22Rv1 (cell line): ENCODE results near the gene WIZ.

Experiments used
- H3K27ac ChIP-seq: fragments of 450-650 bp; 2 replicates; pipeline ENCODE4 v1.5.1; 2017
- ZFX ChIP-seq: fragments of 450-650 bp; IDR thresholded peaks from 2 replicates; pipeline ENCODE4 v1.6.1; 2017; ENCODE audit warnings: antibody characterized with exemption, borderline replicate concordance
- TF ChIP-seq, protein P1 (sequence below): fragments of 450-650 bp; IDR thresholded peaks from 2 replicates; pipeline ENCODE4 v1.5.1; 2017; ENCODE audit warnings: mild to moderate bottlenecking

WIZ gene

DNA sequence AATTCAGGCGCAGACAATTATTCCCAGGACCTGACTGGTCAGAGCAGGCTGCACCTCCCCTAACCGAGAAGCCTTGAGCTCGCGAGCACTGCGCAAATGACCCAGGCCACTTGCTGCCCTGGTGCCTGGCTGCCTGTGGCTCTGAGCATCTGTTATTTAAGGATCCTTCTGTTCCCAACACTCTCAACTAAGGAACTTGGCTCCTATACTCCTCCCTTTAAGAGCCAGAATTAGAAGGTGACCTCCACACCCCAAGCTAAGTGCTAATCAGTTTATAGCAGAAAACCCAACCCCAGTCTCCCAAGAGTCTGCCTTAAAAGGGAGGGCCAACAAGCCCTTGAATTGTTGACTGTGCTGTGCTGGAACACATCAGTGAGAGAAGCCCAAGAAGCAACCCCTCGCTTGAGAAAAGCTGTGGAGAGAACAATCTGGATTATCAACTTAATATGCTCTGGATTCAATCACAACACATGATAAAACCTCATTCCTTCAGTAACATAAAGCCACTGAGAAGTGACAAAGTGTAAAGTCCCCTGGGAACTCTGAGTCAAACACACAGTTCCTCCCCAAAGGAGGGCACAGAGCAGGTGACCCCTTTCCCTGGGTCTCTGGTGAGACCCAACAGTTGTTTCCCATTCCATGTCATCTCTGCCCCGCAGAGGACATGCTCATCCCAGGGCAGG, 45.5 kb downstream of the WIZ start:
- TF ChIP-seq, protein P1, sequence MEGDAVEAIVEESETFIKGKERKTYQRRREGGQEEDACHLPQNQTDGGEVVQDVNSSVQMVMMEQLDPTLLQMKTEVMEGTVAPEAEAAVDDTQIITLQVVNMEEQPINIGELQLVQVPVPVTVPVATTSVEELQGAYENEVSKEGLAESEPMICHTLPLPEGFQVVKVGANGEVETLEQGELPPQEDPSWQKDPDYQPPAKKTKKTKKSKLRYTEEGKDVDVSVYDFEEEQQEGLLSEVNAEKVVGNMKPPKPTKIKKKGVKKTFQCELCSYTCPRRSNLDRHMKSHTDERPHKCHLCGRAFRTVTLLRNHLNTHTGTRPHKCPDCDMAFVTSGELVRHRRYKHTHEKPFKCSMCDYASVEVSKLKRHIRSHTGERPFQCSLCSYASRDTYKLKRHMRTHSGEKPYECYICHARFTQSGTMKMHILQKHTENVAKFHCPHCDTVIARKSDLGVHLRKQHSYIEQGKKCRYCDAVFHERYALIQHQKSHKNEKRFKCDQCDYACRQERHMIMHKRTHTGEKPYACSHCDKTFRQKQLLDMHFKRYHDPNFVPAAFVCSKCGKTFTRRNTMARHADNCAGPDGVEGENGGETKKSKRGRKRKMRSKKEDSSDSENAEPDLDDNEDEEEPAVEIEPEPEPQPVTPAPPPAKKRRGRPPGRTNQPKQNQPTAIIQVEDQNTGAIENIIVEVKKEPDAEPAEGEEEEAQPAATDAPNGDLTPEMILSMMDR: no peak
- TF ChIP-seq ZFX: no peak
- H3K27ac ChIP-seq: no peak overlapping the region

DNA sequence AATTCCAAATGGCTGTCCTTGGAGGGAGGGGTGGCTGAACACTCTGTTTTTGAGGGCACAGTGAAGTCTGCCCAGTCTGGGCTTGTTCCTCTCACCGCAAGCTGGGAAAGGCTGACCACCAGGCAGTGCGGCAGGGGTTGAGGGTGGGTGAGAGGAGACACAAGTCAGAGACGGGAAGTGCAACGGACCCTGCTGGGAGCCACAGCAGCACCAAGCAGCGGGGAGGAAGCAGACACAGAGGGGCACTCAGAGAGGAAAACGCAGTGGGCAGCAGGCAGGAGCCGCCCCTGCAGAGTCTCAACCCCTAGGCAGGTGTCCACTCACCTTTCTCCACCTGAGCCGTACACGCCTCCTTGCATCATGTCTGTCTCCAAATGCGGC, 46.6 kb downstream of the WIZ start:
- H3K27ac ChIP-seq: no peak overlapping the region

DNA sequence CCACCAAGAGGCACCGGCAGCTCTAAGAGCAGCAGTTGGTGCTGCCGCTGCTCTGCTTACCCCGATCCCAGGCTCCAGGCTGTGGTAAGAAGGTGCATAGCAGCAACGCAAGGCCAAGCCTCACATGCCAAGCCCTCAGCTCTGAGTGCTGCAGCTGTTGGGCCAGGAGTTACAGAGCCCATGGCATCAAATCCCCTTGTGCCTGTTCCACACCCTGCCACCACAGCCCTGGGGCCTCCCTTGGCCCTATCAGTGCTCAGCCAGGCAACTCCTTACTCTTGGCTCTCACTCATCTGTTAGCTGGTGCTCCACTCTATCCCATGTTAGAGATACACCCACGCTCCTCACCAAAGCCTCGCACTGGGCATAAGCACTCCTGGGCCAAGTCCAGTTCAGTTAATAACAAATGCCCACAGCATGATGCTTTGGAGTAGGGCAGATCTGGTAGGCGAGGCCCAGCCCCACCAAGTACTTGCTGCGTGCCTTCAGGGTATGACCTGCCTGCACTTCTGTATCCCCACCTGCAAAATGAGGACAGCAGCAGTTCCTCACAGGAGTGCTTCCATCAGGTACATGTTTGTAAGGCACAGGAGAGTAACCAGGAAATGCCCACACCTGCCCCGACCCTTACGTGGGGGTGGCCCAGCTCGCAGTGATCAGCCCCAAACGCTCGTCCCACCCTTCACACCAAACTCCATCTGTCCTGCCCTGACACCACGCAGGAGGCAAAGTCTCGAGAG, 47.2 kb downstream of the WIZ start:
- TF ChIP-seq, protein P1: no peak
- TF ChIP-seq ZFX: no peak
- no peak overlapping the region for H3K27ac ChIP-seq

More for the DNA sequence above, 46.6 kb downstream of the WIZ start:
- TF ChIP-seq ZFX: no peak
- TF ChIP-seq, protein P1: no peak

DNA sequence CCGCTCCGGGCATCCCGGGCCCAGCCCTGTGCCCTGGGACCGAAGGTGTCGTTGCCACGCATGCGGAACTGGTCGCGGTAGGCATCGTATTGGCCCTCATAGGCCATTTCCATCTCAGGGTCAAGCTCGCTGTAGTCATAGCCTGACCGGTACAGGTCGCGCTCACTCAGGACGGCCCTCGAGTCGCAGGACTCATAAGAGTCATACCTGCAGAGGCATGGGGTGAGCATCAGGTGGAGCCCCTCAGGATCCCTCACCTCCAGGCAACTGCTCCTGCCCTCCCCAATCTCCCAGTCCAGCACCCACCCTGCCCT, 48.4 kb downstream of the WIZ start:
- TF ChIP-seq, protein P1: no peak
- no peak overlapping the region for H3K27ac ChIP-seq

DNA sequence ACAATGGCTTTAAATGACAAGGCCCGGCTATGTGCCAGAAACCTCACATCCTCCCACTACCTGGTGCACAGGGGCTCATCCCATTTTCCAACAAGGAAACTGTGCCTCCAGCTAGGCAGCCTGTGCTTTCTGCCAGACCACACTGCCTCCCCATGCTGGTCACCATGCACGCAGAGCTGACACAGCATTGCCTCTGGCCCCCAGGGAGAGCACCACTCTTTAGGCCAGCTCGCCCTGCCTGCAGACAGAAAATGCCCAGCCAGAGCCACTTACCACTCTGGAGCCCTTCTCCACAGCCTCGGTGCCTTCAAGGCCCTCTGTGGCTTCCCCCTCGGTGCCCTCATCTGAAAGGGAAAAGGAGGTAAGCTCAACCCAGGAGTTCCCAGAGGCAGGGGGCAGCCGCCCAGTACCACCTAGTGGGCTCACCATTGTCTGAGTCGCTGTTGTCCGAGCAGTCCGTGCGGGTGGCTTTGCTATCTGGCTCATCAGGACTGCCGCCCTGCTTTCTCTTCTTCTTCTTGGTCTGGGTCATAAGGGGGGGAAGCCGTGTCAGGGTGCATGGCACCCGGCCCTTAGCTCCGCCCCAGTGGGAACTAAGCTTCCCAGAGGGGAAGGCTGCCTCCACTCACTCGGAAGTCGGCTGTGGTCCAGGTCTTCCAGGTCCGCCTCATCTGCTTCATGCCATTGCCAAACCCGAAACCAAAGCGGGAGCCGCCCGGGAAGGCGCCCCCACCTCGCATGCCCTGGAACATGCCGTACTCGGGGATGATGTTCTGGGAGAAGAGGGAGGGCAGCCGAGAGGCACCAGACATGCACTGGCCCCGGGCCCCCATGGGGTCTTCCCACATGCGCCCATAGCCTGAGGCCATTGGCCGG, 49.0 kb downstream of the WIZ start:
- TF ChIP-seq, protein P1: no peak
- no peak for TF ChIP-seq ZFX

DNA sequence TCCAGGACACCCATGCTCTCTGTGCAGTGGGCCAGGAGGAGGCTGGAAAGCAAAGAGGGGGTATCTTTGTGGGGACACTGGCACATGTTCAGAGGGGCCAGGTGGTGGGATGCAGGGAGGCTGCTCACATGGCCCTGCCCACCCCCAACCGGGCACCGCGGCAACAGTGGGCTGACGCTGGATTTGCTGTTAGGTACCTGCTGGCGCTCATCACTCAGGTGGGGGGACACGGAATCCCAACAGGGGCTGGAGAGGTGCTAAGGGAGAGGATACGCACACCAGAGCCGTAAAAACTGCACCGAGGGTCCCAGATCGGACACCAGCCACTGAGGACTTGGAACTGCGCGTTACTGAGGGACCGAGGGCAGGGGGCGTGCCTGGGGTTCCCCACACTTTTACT, 50.1 kb downstream of the WIZ start:
- no peak overlapping the region for H3K27ac ChIP-seq
- TF ChIP-seq, protein P1: no peak
- no peak for TF ChIP-seq ZFX

More for the DNA sequence above, 49.0 kb downstream of the WIZ start:
- H3K27ac ChIP-seq: no peak overlapping the region

DNA sequence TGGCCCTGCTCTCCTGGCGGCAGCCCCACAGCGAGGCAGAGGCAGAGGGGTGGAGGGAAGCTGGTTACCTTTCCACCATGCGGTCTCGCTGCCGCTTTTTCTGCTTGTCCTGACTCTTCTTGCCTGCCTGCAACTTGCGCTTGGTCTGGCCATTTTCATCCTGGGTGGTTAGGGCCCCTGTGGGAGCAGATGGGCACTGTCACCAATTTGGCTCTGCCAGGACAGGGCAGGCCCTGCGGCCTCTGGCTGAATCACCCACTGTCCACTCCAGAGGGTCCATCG, 50.6 kb downstream of the WIZ start:
- H3K27ac ChIP-seq: no peak overlapping the region
- TF ChIP-seq, protein P1: no peak
- TF ChIP-seq ZFX: no peak
